Left forelimb (tissue), 1 donor: ENCODE data around the gene TPRG1.
A peak's percentile ranks its signal among the peaks of the same experiment; 100 is the strongest.

Source experiments
- DNase-seq: peaks from one replicate; pipeline ENCODE4 v3.0.0-alpha.2; 2018; ENCODE audit warnings: low spot score

Gene TPRG1

GRCh38 chr3:189229196-189229828 is 57.5 kb downstream of the TPRG1 start:
- DNase-seq: no peak

- no peak for DNase-seq
Observed at GRCh38 chr3:189232790-189233189, 61.0 kb downstream of the TPRG1 start.

- no peak for DNase-seq
Observed at GRCh38 chr3:189233225-189233858, 61.6 kb downstream of the TPRG1 start.

- no peak for DNase-seq
Observed at GRCh38 chr3:189235214-189235613, 63.4 kb downstream of the TPRG1 start.

- DNase-seq: no peak
Observed at GRCh38 chr3:189236352-189236751, 64.6 kb downstream of the TPRG1 start.

- DNase-seq: no peak
Observed at GRCh38 chr3:189237526-189237925, 65.8 kb downstream of the TPRG1 start.

- no peak for DNase-seq
Observed at GRCh38 chr3:189238071-189238470, 66.3 kb downstream of the TPRG1 start.

- DNase-seq: no peak
Observed at GRCh38 chr3:189239616-189240015, 67.8 kb downstream of the TPRG1 start.

- DNase-seq: no peak
Observed at GRCh38 chr3:189249987-189250386, 78.2 kb downstream of the TPRG1 start.

GRCh38 chr3:189258261-189258660 is 86.5 kb downstream of the TPRG1 start:
- DNase-seq: no peak

GRCh38 chr3:189260556-189261493 is 89.1 kb downstream of the TPRG1 start:
- no peak for DNase-seq

- DNase-seq: no peak
Observed at GRCh38 chr3:189262746-189263145, 91.0 kb downstream of the TPRG1 start.

- DNase-seq: no peak
Observed at GRCh38 chr3:189267981-189268613, 96.3 kb downstream of the TPRG1 start.

- no peak for DNase-seq
Observed at GRCh38 chr3:189269365-189269764, 97.6 kb downstream of the TPRG1 start.

- no peak for DNase-seq
Observed at GRCh38 chr3:189270248-189270832, 98.6 kb downstream of the TPRG1 start.

- no peak for DNase-seq
Observed at GRCh38 chr3:189272500-189273119, 100.8 kb downstream of the TPRG1 start.

- DNase-seq: no peak
Observed at GRCh38 chr3:189273736-189274135, 102.0 kb downstream of the TPRG1 start.

GRCh38 chr3:189275182-189275581 is 103.4 kb downstream of the TPRG1 start:
- no peak for DNase-seq

- no peak for DNase-seq
Observed at GRCh38 chr3:189275852-189276251, 104.1 kb downstream of the TPRG1 start.

GRCh38 chr3:189276444-189277219 is 104.9 kb downstream of the TPRG1 start:
- DNase-seq: peak; percentile 70

- DNase-seq: no peak
Observed at GRCh38 chr3:189277711-189278110, 105.9 kb downstream of the TPRG1 start.
